GM19372 (cell line): ENCODE data around the gene ARPC1B.
"Not testable (repeated sequence)": the region's sequence is repeated elsewhere in the genome, so short reads cannot be mapped to it uniquely, and the experiment has no call there.

ENCODE experiments used
- ATAC-seq: cut with Tn5 transposase; IDR thresholded peaks from one replicate; pipeline ENCODE4 v1.9.1; 2021; ENCODE audit warnings: mild to moderate bottlenecking, low read depth, moderate library complexity; ENCODE audit not compliant: unreplicated experiment

The ARPC1B gene

DNA sequence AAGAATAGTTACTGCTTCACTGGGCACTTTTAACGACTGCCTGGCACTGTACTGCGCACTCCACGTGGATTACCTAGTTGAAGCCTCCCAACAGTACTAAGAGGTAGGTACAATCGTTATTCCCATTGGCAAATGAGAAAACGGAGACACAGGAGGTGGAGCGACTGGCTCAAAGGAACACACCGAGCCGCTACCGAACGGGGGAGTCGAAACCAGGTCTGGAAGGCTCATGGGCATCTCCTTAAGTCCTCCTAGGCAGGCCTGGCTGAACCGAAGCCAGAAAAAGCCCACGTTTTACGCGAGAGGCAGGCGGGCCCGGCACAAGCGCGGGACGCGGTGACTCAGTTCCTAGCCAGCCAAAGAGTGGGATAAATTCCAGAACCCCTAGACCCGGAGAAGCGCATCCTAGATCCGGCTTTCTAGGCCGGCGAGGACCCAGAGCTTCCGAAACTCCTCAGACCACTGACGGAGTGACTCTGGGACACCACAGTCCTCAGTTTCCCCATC lies 33.4 kb downstream of the ARPC1B start:
- no peak for ATAC-seq

DNA sequence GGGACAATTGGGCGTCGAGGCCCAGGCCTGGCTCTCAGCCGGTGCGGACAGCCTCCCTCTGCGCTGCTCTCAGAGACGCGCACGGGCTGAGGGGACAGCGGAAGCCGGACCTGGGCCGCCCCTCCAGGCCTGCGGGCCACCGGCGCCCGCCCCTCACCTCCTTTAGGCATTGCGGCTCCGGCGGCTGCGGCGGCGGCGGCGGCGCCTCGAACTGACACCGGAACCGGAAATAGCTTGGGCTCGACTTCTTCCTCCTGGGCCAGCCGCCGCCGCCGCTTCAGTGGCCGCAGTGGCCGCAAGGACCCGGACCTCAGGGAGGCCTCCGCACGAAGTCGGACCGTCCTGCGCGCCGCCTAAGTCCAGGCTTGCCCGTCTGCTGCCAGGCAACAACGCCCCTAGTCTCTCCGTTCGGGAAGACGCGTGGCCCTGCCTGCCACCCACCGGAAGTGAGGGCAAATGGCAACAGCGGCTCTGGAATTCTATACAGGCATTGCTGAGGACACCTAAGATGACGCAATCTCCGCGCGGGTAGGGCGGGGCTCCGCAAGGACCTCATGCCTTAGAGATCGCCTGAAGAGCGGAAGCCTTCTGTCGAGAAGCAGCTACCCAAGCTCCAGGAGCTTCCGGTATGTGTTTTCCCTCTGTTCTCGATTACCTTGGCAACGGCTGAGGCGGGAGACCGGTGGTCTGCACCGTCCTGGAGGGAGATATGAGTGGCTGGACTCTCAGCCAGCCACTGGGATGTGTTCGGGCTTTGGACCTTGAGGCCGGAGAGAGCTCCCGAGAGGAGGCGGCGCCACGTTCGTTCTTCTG lies 34.1 kb downstream of the ARPC1B start, which contains the start of the genes BUD31 and PDAP1:
TSS of gene BUD31 (plus strand) at position 591 of the 813 bp plus-strand sequence. CDS start 2,124 bp downstream, outside the sequence.
TSS of gene PDAP1 (minus strand) at position 219 of the 813 bp plus-strand sequence. CDS start at position 170, 49 bp downstream.
- peak; percentile 76 for ATAC-seq

DNA sequence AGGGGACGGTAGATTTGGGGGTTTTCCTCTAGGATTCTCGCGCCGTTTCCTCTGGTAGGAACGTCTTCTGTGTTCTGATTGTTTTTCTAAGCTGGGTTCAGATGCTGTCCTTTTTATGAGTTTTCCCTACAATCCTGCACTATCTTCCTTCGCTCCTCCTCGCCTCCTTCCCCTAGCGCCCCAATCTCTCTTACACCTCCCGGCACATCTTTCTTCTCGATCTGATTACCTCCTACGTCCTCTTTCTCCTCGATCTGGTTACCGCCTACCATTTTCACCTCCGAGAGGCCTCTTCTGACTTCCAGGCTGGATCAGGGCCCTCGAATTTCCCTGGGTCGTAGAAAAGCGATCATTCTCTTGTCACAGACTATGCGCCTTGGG lies 34.7 kb downstream of the ARPC1B start:
- no peak for ATAC-seq

DNA sequence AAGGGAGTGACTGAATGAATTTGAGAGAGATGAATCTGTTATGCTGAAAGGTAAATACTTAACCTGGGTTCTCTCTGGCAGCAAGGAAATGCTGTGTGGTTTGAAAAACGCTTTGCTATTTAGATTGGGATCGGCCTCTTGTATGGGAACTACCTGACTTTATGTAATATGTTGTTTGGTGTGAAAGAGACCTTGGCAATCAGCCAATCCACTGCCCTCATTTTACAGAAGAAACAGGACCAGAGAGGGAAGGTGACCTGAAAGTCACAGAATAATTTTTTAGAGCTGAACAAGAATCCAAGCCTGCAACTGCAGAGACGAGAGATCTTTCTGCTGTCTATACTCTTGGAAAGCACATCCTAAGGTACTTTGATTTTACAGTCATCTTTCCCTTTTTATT lies 35.3 kb downstream of the ARPC1B start:
- ATAC-seq, result no peak

DNA sequence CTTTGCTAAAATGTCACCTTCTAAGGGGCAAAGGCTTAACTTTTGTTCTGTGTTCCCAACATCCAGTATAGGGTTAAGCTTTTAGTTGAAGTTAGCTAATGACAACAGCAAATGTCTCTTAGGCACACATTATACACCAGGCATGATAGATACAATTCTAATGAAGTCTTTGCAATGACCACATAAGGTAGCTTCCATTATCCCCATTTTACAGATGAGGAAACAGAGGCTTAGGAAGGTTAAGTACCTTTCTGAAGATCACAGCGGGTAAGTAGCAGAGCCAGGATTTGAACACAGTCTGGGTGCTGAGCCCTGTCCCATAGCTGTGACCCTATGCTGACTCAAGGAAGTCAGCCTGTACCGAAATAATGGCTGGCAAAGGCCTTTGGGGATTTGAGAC lies 36.1 kb downstream of the ARPC1B start:
- no peak for ATAC-seq

DNA sequence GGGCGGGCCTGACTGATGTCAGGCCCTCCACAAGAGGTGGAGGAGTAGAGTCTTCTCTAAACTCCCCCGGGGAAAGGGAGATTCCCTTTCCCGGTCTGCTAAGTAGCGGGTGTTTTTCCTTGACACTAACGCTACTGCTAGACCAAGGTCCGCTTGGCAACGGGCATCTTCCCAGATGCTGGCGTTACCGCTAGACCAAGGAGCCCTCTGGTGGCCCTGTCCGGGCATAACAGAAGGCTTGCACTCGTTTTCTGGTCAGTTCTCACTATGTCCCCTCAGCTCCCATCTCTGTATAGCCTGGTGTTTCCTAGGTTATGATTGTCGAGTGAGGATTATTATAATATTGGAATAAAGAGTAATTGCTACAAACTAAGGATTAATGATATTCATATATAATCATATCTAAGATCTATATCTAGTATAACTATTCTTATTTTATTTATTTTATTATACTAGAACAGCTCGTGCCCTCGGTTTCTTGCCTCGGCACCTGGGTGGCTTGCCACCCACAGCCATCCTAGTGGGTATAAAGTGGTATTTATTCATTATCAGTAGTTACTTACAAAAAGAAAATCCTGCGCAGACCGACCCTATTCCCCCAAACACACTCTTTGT lies 41.1 kb downstream of the ARPC1B start:
- not testable (repeated sequence) for ATAC-seq

DNA sequence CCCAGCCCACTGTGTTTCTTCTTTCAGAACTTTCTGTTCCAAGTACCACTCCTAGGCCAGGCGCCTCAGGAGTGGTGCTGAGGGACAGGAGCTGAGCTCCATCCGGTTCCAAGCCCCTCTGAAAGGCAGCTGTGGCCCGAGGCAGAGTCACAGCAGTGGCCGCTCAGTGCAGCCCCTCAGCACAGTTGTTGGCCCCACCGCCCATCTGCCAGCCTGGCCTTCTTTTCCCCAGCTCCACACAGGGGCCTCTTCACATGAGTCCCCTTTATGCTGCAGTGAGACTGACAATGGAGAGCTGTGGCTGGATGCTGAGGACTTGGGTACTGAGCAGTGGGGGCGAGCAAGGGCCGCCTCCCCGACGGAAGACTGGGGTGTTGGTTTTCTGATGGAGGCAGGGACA lies 43.7 kb downstream of the ARPC1B start:
- ATAC-seq, result no peak

DNA sequence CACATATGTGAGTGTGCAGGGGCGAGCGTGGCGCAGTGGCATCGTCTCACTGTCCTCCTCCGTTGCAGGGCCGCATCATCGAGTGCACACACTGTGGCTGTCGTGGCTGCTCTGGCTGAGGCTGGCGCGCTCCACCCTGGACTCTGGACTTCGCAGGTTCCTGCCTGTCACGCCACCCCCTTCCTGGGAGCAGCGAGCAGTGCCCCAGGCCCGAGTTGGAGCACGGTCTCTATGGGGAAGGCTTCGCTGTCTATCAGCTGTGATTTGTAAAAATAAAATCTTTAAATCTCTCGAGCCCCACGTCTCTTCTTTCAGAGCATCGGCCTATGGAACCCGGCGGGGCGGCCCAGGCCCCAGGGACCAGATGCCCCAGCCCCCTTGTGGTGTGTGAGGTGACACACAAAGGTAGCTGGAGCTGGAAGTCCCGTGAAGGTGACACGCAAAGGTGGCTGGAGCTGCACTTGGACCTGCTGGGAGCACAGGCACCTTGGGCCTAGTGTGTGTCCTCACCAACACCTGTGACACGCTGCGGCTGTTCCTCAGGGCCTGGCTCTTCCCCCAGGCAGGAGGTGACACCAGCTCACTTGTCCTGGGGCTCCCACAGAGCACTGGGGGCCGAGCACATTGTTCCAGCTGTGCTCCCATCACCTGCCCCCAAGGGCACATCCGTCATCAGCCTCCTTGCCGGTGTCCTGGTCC lies 44.9 kb downstream of the ARPC1B start:
- no peak for ATAC-seq

DNA sequence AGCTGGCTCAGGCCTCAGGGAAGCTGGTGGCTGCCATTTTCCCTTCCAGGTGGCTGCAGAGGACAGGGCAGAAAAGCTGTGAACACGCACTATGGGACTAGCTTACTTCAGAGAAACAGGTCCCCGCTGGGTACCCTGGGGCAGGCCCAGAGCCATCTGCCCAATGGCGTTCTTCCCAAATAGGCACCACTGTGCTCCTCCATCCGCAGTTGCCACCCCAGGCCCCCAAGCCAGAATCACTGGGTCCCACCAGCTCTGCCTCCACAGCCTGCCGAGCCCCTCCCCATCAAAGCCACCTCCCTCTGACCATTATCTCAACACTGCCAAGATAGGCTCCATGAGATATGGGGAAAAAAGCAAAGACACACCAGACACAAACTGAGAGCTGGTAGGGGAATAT lies 45.7 kb downstream of the ARPC1B start:
- no peak for ATAC-seq

DNA sequence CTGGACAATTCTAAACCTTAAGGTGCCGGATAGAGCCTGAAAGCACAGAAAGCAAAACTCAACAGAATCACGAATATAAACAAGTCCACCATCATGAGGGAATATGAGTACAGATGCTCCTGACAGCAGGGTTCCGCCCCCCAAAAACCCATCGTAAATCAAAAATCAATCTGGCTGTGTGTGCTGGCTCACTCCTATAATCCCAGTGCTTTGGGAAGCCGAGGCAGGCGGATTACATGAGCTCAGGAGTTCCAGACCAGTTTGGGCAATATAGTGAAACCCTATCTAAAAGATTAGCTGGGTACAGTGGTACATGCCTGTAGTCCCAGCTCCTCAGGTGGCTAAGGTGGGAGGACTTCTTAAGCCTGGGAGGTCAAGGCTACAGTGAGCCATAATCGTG lies 46.5 kb downstream of the ARPC1B start:
- no peak for ATAC-seq

DNA sequence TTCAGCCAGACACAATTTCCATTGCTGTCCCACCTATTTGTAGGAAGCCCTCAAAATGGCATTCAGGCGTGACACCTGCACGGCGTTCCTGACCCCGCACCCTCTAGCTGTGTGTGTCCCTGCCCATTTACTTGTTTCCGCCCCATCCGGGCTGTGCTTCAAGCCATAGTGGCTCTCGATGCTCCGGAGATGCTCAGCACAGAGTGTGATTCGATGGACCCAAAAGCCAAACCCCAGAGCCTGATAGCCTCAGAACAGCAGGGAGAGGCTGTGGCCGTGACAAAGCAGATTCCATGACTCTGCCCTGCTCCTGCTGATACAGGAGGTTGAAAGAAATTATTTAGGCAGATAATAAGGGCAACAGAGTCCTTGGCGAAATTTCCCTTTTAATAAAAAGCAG lies 47.7 kb downstream of the ARPC1B start:
- ATAC-seq, result no peak

DNA sequence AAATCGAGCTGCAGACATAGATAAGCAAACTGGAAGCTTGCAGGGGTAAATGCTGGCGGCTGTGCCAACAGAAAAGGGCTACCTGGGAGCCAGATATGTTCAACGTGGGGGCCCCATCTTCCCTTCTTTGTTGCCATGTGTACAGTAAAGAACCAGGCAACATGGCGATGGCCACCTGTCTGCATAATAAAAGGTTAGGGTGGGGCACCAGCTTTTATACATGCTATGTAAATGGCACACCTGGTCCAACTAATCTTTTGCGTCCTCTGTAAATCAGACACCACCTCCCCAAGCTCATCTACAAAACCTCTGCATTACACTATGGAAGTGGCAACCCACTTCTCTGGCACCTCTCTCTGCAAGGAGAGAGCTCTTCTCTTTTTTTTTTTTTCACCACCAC lies 48.1 kb downstream of the ARPC1B start:
- no peak for ATAC-seq

DNA sequence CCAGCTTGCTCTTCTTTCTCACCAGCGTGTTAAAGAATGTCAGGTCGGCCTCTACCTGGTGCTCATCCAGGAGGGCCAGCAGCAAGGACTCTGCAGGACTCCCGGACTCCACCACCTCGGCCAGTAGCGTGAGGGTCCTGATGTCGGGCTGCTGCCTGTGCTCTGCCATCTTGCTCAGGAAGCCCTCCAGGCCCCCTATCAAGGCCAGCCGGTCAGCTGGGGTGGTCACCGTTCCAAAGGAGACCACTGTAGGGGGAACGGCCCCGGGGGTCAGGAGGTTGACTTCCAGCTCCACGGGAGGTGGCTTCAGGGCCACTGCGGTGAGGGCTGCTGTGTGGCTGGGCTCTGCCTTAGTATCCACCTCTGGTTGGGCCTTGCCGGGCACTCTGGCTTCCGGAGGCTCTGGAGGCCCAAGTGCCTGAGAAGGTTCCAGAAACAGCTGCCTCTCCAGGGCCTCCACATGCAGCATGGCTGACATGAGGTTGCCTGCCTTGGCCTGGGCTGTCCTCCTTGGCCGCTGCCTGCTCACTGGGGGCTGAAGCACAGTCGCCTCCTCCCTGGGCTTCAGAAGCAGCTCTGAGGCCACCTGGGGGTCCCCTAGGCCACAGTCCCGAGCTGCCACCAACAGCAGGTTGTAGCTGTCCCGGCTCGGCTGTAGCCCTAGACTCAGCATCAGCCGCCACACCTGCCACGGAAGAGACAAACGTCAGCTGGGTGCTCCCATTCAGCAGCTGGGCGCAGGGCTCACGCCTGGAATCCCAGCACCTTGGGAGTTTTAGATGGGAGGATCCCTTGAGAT lies 50.6 kb downstream of the ARPC1B start:
- ATAC-seq, result no peak

DNA sequence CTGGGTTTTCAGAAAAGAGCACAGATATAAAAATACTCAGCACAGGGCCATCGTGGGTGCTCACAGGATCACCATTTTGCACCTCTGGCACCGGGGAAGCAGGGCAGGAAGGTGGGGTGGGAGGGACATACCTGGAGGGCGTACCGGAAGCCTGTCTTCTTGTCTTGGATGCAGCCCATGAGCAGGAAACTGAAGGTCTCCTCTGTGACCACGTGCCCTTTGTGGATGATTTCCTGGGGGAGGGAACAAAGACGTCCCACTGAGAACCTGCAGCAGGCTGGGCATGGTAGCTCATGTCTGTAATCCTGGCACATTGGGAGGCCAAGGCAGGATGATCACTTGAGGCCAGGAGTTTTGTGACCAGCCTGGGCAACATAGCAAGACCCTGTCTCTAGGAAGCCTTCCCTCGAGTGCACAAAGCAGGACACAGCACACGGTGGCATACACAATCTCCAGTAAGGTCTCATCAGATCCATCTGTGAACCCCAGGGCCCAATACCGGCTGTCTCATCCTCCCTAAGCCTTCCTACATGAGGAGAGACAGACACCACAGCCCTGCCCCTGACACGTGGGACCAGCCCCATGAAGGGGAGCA lies 54.5 kb downstream of the ARPC1B start:
- ATAC-seq, result no peak

DNA sequence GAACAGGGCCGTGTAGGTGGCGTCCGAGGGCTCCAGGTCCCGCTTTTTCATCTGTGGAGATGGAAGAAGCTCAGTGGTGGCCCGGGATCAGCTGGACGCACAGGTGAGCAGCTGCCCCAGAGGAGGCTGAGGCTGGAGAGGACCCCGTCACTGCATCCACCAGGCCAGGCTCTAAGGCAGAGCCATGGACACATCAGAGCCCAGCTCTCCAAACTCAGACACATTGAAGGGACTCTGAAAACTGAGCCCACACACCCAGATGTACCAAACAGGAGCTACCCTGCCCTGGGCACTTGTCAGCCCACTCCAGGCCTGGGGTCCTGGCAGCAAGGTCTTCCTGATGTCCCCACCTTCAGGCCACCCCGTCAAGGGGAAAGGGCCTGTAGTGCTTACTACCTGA lies 55.2 kb downstream of the ARPC1B start:
- no peak for ATAC-seq

DNA sequence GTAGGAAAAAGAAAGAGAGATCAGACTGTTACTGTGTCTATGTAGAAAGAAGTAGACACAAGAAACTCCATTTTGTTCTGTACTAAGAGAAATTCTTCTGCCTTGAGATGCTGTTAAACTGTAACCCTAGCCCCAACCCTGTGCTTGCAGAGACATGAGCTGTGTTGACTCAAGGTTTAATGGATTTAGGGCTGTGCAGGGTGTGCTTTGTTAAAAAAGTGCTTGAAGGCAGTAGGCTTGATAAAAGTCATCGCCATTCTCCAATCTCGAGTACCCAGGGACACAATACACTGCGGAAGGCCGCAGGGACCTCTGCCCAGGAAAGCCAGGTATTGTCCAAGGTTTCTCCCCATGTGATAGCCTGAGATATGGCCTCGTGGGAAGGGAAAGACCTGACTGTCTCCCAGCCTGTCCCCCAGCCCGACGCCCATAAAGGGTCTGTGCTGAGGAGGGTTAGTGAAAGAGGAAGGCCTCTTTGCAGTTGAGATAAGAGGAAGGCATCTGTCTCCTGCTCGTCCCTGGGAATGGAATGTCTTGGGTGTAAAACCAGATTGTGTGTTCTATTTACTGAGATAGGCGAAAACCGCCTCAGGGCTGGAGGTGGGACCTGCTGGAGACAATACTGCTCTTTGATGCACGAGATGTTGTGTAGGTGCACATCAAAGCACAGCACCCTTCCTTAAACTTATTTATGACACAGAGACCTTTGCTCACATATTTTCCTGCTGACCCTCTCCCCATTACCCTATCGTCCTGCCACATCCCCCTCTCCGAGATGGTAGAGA lies 57.4 kb downstream of the ARPC1B start:
- not testable (repeated sequence) for ATAC-seq

DNA sequence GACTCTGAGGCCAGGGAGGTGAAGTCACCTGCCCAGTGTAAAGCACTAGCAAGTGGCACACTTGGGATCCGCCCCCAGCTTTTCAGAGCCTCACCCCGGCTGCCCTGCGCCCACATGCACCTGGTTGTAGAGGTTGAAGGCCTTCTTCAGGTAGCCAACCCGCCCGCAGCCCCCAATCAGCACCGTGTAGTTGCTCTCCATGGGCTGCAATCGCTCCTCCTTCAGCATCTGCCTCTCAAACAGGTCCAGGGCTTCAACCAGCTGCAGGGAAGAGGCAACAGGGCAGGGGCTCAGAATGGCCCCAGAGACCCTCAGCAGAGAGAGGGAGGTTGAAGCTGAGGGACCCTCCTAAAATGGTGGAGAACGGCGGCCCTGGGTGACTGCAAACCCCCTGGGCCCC lies 58.6 kb downstream of the ARPC1B start:
- ATAC-seq, result no peak

DNA sequence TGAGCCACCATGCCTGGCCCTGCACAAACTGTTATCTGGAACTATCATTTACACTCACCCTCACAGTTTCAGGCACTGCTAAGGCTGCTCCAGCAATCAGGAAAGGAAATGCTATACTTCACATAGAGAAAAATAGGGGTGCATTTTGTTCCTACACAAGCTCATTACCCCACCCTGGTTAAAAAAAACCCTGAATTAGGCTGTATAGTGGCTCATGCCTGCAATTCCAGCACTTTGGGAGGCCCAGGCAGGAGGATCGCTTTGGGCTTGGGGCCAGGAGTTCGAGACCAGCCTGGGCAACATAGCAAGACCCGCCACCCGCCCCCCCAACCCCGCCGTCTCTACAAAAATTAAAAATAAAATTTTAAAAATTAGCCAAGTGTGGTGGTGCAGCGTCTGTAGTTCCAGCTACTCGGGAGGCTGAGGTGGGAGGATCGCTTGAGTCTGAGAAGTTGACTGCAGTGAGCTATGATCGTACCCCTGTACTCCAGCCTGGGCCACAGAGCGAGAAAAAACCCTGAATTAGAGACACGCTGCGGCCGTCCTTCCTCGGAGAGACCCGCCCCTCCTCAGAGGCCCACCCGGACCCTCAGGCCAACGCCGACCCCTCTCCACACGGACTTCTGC lies 63.5 kb downstream of the ARPC1B start:
- no peak for ATAC-seq
